IPS DF 6.9 (cell line): ENCODE measurements around the gene KMT2A.

ENCODE experiments used
- DNase-seq: peaks from one replicate; pipeline ENCODE4 v3.0.0-alpha.2; 2013; ENCODE audit warnings: low read depth, low spot score
- H3K27ac ChIP-seq: one replicate; pipeline ENCODE4 v1.5.1; 2013; ENCODE audit warnings: low read length, control low read depth
- H3K27me3 ChIP-seq: 2 replicates; pipeline ENCODE4 v1.6.1; 2013; ENCODE audit warnings: mild to moderate bottlenecking, low read length; ENCODE audit not compliant: control insufficient read depth, insufficient read depth
- H3K36me3 ChIP-seq: 2 replicates; pipeline ENCODE4 v1.6.1; 2013; ENCODE audit warnings: low read length; ENCODE audit not compliant: control insufficient read depth, insufficient read depth
- H3K4me1 ChIP-seq: 2 replicates; pipeline ENCODE4 v1.6.1; 2013; ENCODE audit warnings: low read length; ENCODE audit not compliant: control insufficient read depth, insufficient read depth
- H3K4me3 ChIP-seq: 2 replicates; pipeline ENCODE4 v1.5.1; 2013; ENCODE audit warnings: mild to moderate bottlenecking, low read length
- H3K9me3 ChIP-seq: 2 replicates; pipeline ENCODE4 v1.6.1; 2013; ENCODE audit warnings: low read length, inconsistent platforms; ENCODE audit not compliant: control insufficient read depth, insufficient read depth
- WGBS: extraction: QIAGEN DNeasy Blood & Tissue Kit; methylation state at CpG from one replicate; pipeline ENCODE4 v1.1.7; 2013; ENCODE audit warnings: mixed read lengths, missing lambda C conversion rate; ENCODE audit not compliant: insufficient read length, insufficient coverage; 5-methylcytosine and 5-hydroxymethylcytosine counted together

KMT2A gene

GRCh38 chr11:118435290-118435892, 901 bp upstream of the KMT2A start:
- Histone ChIP-seq H3K36me3 (no peaks in the 10 kb centered on the region), H3K9me3 (no peaks in the 10 kb centered on the region), H3K27ac (peak overlapping the region; percentile 14), H3K4me1 (no peaks in the 10 kb centered on the region), H3K27me3 (no peaks in the 10 kb centered on the region), H3K4me3 (peak overlapping the region; percentile 66; the same call in 1 of the 2 replicates)
- peak; percentile 76 for DNase-seq
- WGBS = no CpG with 5 or more reads among the region's 34 CpGs

GRCh38 chr11:118436639-118437207, 431 bp downstream of the KMT2A start:
- H3K27me3 ChIP-seq = no peaks in the 10 kb centered on the region
- no peaks in the 10 kb centered on the region for H3K9me3 ChIP-seq
- H3K27ac ChIP-seq = no peak overlapping the region
- H3K4me1 ChIP-seq = no peaks in the 10 kb centered on the region
- peak overlapping the region; percentile 99 for H3K4me3 ChIP-seq
- DNase-seq = no peak
- H3K36me3 ChIP-seq = no peaks in the 10 kb centered on the region
- no CpG with 5 or more reads among the region's 55 CpGs for WGBS

- DNase-seq = no peak
- WGBS = no CpG with 5 or more reads among the region's 28 CpGs
- peak overlapping the region; percentile 99 for H3K4me3 ChIP-seq
- H3K36me3 ChIP-seq = no peaks in the 10 kb centered on the region
- H3K27me3 ChIP-seq = no peaks in the 10 kb centered on the region
- H3K9me3 ChIP-seq = no peaks in the 10 kb centered on the region
- no peak overlapping the region for H3K27ac ChIP-seq
- H3K4me1 ChIP-seq = no peaks in the 10 kb centered on the region
These were observed 1.2 kb downstream of the KMT2A start for GRCh38 chr11:118437208-118438125.

GRCh38 chr11:118438314-118438931, 2.1 kb downstream of the KMT2A start:
- Histone ChIP-seq H3K4me3 (peak overlapping the region; percentile 99; the same call in 1 of the 2 replicates), H3K27ac (no peak overlapping the region)

GRCh38 chr11:118439646-118440045, 3.4 kb downstream of the KMT2A start:
- Histone ChIP-seq H3K9me3 (no peaks in the 10 kb centered on the region), H3K36me3 (no peaks in the 10 kb centered on the region), H3K4me1 (no peaks in the 10 kb centered on the region), H3K27ac (no peak overlapping the region), H3K4me3 (no peak overlapping the region), H3K27me3 (no peaks in the 10 kb centered on the region)
- no peak for DNase-seq

More at GRCh38 chr11:118438314-118438931, 2.1 kb downstream of the KMT2A start:
- Histone ChIP-seq H3K9me3 (no peaks in the 10 kb centered on the region), H3K36me3 (no peaks in the 10 kb centered on the region), H3K4me1 (no peaks in the 10 kb centered on the region), H3K27me3 (no peaks in the 10 kb centered on the region)
- no peak for DNase-seq
- WGBS = no CpG with 5 or more reads among the region's 14 CpGs

GRCh38 chr11:118441770-118442275, 5.5 kb downstream of the KMT2A start:
- H3K9me3 ChIP-seq = no peaks in the 10 kb centered on the region
- WGBS = no CpG with 5 or more reads among the region's 3 CpGs
- no peaks in the 10 kb centered on the region for H3K36me3 ChIP-seq
- H3K27ac ChIP-seq = no peak overlapping the region
- DNase-seq = no peak
- H3K27me3 ChIP-seq = no peaks in the 10 kb centered on the region
- no peaks in the 10 kb centered on the region for H3K4me1 ChIP-seq
- H3K4me3 ChIP-seq = no peak overlapping the region

- no CpG with 5 or more reads among the region's 3 CpGs for WGBS
- Histone ChIP-seq H3K36me3 (no peaks in the 10 kb centered on the region), H3K27ac (no peak overlapping the region), H3K9me3 (no peaks in the 10 kb centered on the region), H3K27me3 (no peaks in the 10 kb centered on the region), H3K4me1 (no peaks in the 10 kb centered on the region), H3K4me3 (no peak overlapping the region)
- no peak for DNase-seq
These were observed 6.0 kb downstream of the KMT2A start for GRCh38 chr11:118442301-118442700.

- H3K4me1 ChIP-seq = no peaks in the 10 kb centered on the region
- no peak overlapping the region for H3K27ac ChIP-seq
- H3K4me3 ChIP-seq = no peak overlapping the region
- no peaks in the 10 kb centered on the region for H3K36me3 ChIP-seq
- H3K27me3 ChIP-seq = no peaks in the 10 kb centered on the region
- no peaks in the 10 kb centered on the region for H3K9me3 ChIP-seq
- no peak for DNase-seq
- no CpG with 5 or more reads among the region's 4 CpGs for WGBS
These were observed 6.8 kb downstream of the KMT2A start for GRCh38 chr11:118442908-118443589.

GRCh38 chr11:118443590-118444218, 7.4 kb downstream of the KMT2A start:
- Histone ChIP-seq H3K36me3 (no peaks in the 10 kb centered on the region), H3K27me3 (no peaks in the 10 kb centered on the region), H3K9me3 (no peaks in the 10 kb centered on the region), H3K4me1 (no peaks in the 10 kb centered on the region), H3K4me3 (no peak overlapping the region), H3K27ac (no peak overlapping the region)
- no peak for DNase-seq
- no CpG with 5 or more reads among the region's 2 CpGs for WGBS
